Ovary (tissue), 3 donors: ENCODE data around the gene ADAT3.

ENCODE experiments used
- POLR2A ChIP-seq: fragments of 450-650 bp; IDR thresholded peaks from one replicate; pipeline ENCODE4 v1.6.1; 2017; ENCODE audit warnings: antibody characterized with exemption, mild to moderate bottlenecking, moderate library complexity
- TF ChIP-seq, protein P1 (sequence below), 3 donors: fragments of 450-650 bp in 2 of 3; fragments of 200-600 bp in 1 of 3; IDR thresholded peaks; one replicate each; pipeline versions ENCODE4 v1.5.1 to v1.8.0; 2016 to 2022; ENCODE audit warnings: antibody characterized with exemption in 3 of 3, mild to moderate bottlenecking in 1 of 3
- donor health status: DM: no; HTN: no; CAD: no.

DNA sequence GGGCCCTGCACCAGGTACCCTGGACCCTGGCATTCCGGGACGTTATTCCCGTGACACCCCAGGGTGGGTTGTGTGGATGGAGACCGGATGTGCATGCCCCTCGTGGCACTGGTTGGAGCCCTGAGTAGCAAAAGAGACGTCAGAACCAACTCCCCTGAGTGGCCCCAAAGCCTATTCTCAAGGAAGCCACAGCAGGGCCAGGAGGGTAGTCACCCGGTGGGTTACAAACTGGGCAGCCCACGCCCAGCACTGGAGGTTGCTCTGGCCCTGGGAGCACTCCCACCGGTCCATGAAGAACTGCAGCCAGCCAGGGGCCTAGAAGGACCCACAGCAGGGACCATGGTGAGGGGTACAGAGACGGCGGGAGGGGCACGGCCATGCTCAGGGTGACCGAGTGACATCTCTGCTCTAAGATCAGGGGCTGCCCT is 49.4 kb upstream of the ADAT3 start:
- TF ChIP-seq, protein P1, sequence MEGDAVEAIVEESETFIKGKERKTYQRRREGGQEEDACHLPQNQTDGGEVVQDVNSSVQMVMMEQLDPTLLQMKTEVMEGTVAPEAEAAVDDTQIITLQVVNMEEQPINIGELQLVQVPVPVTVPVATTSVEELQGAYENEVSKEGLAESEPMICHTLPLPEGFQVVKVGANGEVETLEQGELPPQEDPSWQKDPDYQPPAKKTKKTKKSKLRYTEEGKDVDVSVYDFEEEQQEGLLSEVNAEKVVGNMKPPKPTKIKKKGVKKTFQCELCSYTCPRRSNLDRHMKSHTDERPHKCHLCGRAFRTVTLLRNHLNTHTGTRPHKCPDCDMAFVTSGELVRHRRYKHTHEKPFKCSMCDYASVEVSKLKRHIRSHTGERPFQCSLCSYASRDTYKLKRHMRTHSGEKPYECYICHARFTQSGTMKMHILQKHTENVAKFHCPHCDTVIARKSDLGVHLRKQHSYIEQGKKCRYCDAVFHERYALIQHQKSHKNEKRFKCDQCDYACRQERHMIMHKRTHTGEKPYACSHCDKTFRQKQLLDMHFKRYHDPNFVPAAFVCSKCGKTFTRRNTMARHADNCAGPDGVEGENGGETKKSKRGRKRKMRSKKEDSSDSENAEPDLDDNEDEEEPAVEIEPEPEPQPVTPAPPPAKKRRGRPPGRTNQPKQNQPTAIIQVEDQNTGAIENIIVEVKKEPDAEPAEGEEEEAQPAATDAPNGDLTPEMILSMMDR (IDR thresholded peaks at IDR 0.05), result no peak
- TF ChIP-seq POLR2A, result no peak
